Measurements from ENCODE around the gene SPTBN4. TPM values are rescaled to one million over a fixed set of nuclear protein-coding genes. Genes with fewer than 3 reads are reported as not detected.

Gene SPTBN4
- total RNA-seq, 1 experiment from 2014 or later = 0.82 TPM

GRCh38 chr19:40465025-40465556 lies 1.7 kb upstream of the SPTBN4 start:
- POLR2A ChIA-PET = interaction anchor here (0.9 to 2.5 kb wide), 13 partner anchors 12 to 286 kb away, joined by 3 to 26 read pairs (median 6); partner anchors contain the start of genes ACTMAP, C19orf47, PLD3 and SERTAD1
- no peaks in the 10 kb centered on the region for H3K27me3 ChIP-seq (replicated peaks; ENCODE audit: control insufficient read depth, insufficient read depth, low read length)
- CTCF ChIA-PET = interaction anchor here (0.7 to 3.2 kb wide), 15 partner anchors 12 to 1241 kb away, joined by 3 to 34 read pairs (median 8); partner anchors contain the start of genes SERTAD1 and SERTAD3
- H3K4me1 Mint-ChIP-seq (ENCODE audit: low read depth, unreplicated experiment) = peaks cover 20% of the 10 kb centered on the region
- DNase-seq = peak in 1 of 2 experiments; percentile 51
- H3K36me3 ChIP-seq (ENCODE audit: control insufficient read depth, insufficient read depth, low read length) = no peaks in the 10 kb centered on the region
- H3K4me1 ChIP-seq = peaks cover 20% of the 10 kb centered on the region
- H3K27me3 Mint-ChIP-seq (ENCODE audit: insufficient read depth, unreplicated experiment) = peaks cover 4% of the 10 kb centered on the region
- H3K27ac Mint-ChIP-seq (ENCODE audit: unreplicated experiment) = peak overlapping the region; percentile 92
- H3K4me3 ChIP-seq (ENCODE audit: low read depth, low read length) = peak overlapping the region; percentile 73
- H3K9me3 ChIP-seq = no peaks in the 10 kb centered on the region
- BruUV-seq (replicated peaks) = TSS peak; percentile 90
- no peak for TF ChIP-seq CTCF (IDR thresholded peaks at IDR 0.05; ENCODE audit: insufficient read depth in 1 of 2, low read depth in 1 of 2, low read length in 1 of 2, severe bottlenecking in 1 of 2, unreplicated experiment in 1 of 2)
- intact Hi-C loops (cut with micrococcal nuclease; ENCODE audit: unreplicated experiment) = loop anchor here (1.0 to 5.0 kb wide), 4 partner anchors 22 to 137 kb away; partner anchors contain the start of genes LTBP4 and SERTAD1
- peak overlapping the region; percentile 79 for H3K4me3 Mint-ChIP-seq (ENCODE audit: unreplicated experiment)
- H3K9me3 Mint-ChIP-seq (ENCODE audit: unreplicated experiment) = no peaks in the 10 kb centered on the region
- H3K36me3 Mint-ChIP-seq (ENCODE audit: insufficient read depth, unreplicated experiment) = peaks cover 16% of the 10 kb centered on the region

GRCh38 chr19:40465557-40466218 lies 1.1 kb upstream of the SPTBN4 start, which contains the start of gene BLVRB:
Gene BLVRB, minus strand, starts transcription at chr19:40465745. Its CDS starts 57 bp downstream, at chr19:40465688.
- POLR2A ChIA-PET = interaction anchor here (0.5 to 1.8 kb wide), 15 partner anchors 10 to 985 kb away, joined by 3 to 17 read pairs (median 5); partner anchors contain the start of genes ACTMAP, C19orf47, PLD3 and SERTAD1
- peaks cover 20% of the 10 kb centered on the region for H3K4me1 ChIP-seq

More at GRCh38 chr19:40465557-40466218, 1.1 kb upstream of the SPTBN4 start, which contains the start of gene BLVRB:
- H3K36me3 Mint-ChIP-seq (ENCODE audit: insufficient read depth, unreplicated experiment) = peaks cover 16% of the 10 kb centered on the region
- no peaks in the 10 kb centered on the region for H3K27me3 ChIP-seq (replicated peaks; ENCODE audit: control insufficient read depth, insufficient read depth, low read length)
- H3K27ac Mint-ChIP-seq (ENCODE audit: unreplicated experiment) = peak within 1 kb of the TSS; percentile 92
- BruUV-seq (replicated peaks) = no TSS peak
- peak; percentile 99 to 100 for DNase-seq
- peaks cover 20% of the 10 kb centered on the region for H3K4me1 Mint-ChIP-seq (ENCODE audit: low read depth, unreplicated experiment)
- H3K4me3 Mint-ChIP-seq (ENCODE audit: unreplicated experiment) = peak within 1 kb of the TSS; percentile 79
- no peaks in the 10 kb centered on the region for H3K9me3 ChIP-seq
- no peaks in the 10 kb centered on the region for H3K9me3 Mint-ChIP-seq (ENCODE audit: unreplicated experiment)
- intact Hi-C loops (cut with micrococcal nuclease; ENCODE audit: unreplicated experiment) = loop anchor here (1.0 to 5.0 kb wide), 4 partner anchors 22 to 137 kb away; partner anchors contain the start of genes LTBP4 and SERTAD1
- CTCF ChIA-PET = interaction anchor here (0.5 to 3.2 kb wide), 21 partner anchors 12 to 1241 kb away, joined by 3 to 34 read pairs (median 6); partner anchors contain the start of genes ACTMAP, SERTAD1 and SERTAD3
- peaks cover 4% of the 10 kb centered on the region for H3K27me3 Mint-ChIP-seq (ENCODE audit: insufficient read depth, unreplicated experiment)
- H3K4me3 ChIP-seq (ENCODE audit: low read depth, low read length) = peak within 1 kb of the TSS; percentile 73
- H3K36me3 ChIP-seq (ENCODE audit: control insufficient read depth, insufficient read depth, low read length) = no peaks in the 10 kb centered on the region
- no peak for TF ChIP-seq CTCF (IDR thresholded peaks at IDR 0.05; ENCODE audit: insufficient read depth in 1 of 2, low read depth in 1 of 2, low read length in 1 of 2, severe bottlenecking in 1 of 2, unreplicated experiment in 1 of 2)
